Loucy (cell line): ENCODE data around the gene FCHO1.

ENCODE experiments used
- H2AFZ ChIP-seq: fragments of 200-600 bp; sonication (generic); 2 replicates; pipeline ENCODE4 v1.6.0; 2016; ENCODE audit warnings: antibody characterized with exemption, mild to moderate bottlenecking, low read length, moderate library complexity
- H3F3A ChIP-seq: fragments of 200-600 bp; 2 replicates; pipeline ENCODE4 v1.6.0; 2016; ENCODE audit warnings: antibody characterized with exemption, low read depth, mild to moderate bottlenecking
- H3K27me3 ChIP-seq: fragments of 200-600 bp; sonication (generic); 2 replicates; pipeline ENCODE4 v1.6.1; 2014; ENCODE audit warnings: low read length, mild to moderate bottlenecking; ENCODE audit not compliant: insufficient read depth, poor library complexity, severe bottlenecking
- H3K36me3 ChIP-seq: fragments of 200-600 bp; sonication (generic); 2 replicates; pipeline ENCODE4 v1.6.1; 2016; ENCODE audit warnings: low read length; ENCODE audit not compliant: insufficient read depth
- H3K4me1 ChIP-seq: fragments of 200-600 bp; sonication (generic); 2 replicates; pipeline ENCODE4 v1.5.1; 2014; ENCODE audit warnings: low read length, mild to moderate bottlenecking; ENCODE audit not compliant: insufficient read depth, poor library complexity, severe bottlenecking
- H3K4me2 ChIP-seq: fragments of 200-600 bp; sonication (generic); 2 replicates; pipeline ENCODE4 v1.6.0; 2014; ENCODE audit warnings: antibody characterized with exemption, low read length, low read depth, mild to moderate bottlenecking; ENCODE audit not compliant: poor library complexity, severe bottlenecking
- H3K4me3 ChIP-seq: fragments of 200-600 bp; sonication (generic); 2 replicates; pipeline ENCODE4 v1.5.1; 2014; ENCODE audit warnings: low read length, mild to moderate bottlenecking, mixed read lengths; ENCODE audit not compliant: poor library complexity, severe bottlenecking
- H3K79me2 ChIP-seq: fragments of 200-600 bp; sonication (generic); 2 replicates; pipeline ENCODE4 v1.6.1; 2014; ENCODE audit warnings: low read length; ENCODE audit not compliant: insufficient read depth
- H3K9ac ChIP-seq: fragments of 200-600 bp; sonication (generic); 2 replicates; pipeline ENCODE4 v1.6.0; 2014; ENCODE audit warnings: mild to moderate bottlenecking, low read depth, low read length, moderate library complexity; ENCODE audit not compliant: poor library complexity, severe bottlenecking
- H3K9me2 ChIP-seq: fragments of 200-600 bp; sonication (generic); replicated peaks from 2 replicates; pipeline ENCODE4 v1.6.1; 2016; ENCODE audit warnings: low read depth, low read length, mixed read lengths
- H3K9me3 ChIP-seq: fragments of 200-600 bp; sonication (generic); 2 replicates; pipeline ENCODE4 v1.6.1; 2014; ENCODE audit warnings: mild to moderate bottlenecking, antibody characterized with exemption, low read length, low read depth; ENCODE audit not compliant: insufficient read depth
- H4K20me1 ChIP-seq: fragments of 200-600 bp; sonication (generic); 2 replicates; pipeline ENCODE4 v1.6.0; 2014; ENCODE audit warnings: antibody characterized with exemption, low read length, mild to moderate bottlenecking; ENCODE audit not compliant: insufficient read depth, poor library complexity, severe bottlenecking
- EZH2phosphoT487 ChIP-seq: fragments of 200-600 bp; IDR thresholded peaks from 2 replicates; pipeline ENCODE4 v1.6.1; 2018; ENCODE audit warnings: antibody characterized with exemption, mild to moderate bottlenecking, moderate library complexity, borderline replicate concordance
- TF ChIP-seq, protein P1 (sequence below): fragments of 200-600 bp; sonication (generic); conservative IDR thresholded peaks from 2 replicates; pipeline ENCODE4 v1.5.1; 2014; ENCODE audit warnings: mild to moderate bottlenecking, antibody characterized with exemption, low read length

Gene FCHO1

GRCh38 chr19:17826508-17827056 is 75.3 kb downstream of the FCHO1 start:
- Histone ChIP-seq H4K20me1 (no peaks in the 10 kb centered on the region), H3K9me2 (no peaks in the 10 kb centered on the region), H3K27me3 (no peaks in the 10 kb centered on the region), H3K4me3 (no peak overlapping the region), H2AFZ (no peak overlapping the region), H3K4me1 (no peaks in the 10 kb centered on the region), H3K36me3 (peaks cover 7% of the 10 kb centered on the region; the same call in 1 of the 2 replicates), H3K9me3 (no peaks in the 10 kb centered on the region), H3K79me2 (no peaks in the 10 kb centered on the region), H3K4me2 (no peak overlapping the region), H3K9ac (no peak overlapping the region), H3F3A (no peaks in the 10 kb centered on the region)
- TF ChIP-seq EZH2phosphoT487 = no peak
- TF ChIP-seq, protein P1, sequence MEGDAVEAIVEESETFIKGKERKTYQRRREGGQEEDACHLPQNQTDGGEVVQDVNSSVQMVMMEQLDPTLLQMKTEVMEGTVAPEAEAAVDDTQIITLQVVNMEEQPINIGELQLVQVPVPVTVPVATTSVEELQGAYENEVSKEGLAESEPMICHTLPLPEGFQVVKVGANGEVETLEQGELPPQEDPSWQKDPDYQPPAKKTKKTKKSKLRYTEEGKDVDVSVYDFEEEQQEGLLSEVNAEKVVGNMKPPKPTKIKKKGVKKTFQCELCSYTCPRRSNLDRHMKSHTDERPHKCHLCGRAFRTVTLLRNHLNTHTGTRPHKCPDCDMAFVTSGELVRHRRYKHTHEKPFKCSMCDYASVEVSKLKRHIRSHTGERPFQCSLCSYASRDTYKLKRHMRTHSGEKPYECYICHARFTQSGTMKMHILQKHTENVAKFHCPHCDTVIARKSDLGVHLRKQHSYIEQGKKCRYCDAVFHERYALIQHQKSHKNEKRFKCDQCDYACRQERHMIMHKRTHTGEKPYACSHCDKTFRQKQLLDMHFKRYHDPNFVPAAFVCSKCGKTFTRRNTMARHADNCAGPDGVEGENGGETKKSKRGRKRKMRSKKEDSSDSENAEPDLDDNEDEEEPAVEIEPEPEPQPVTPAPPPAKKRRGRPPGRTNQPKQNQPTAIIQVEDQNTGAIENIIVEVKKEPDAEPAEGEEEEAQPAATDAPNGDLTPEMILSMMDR = no peak

GRCh38 chr19:17829855-17830566 is 78.7 kb downstream of the FCHO1 start:
- no peak overlapping the region for H3K4me3 ChIP-seq
- H3K36me3 ChIP-seq = peaks cover 21% of the 10 kb centered on the region; the same call in 1 of the 2 replicates
- no peaks in the 10 kb centered on the region for H3K4me1 ChIP-seq
- no peaks in the 10 kb centered on the region for H3K9me3 ChIP-seq
- no peaks in the 10 kb centered on the region for H3F3A ChIP-seq
- H3K79me2 ChIP-seq = no peaks in the 10 kb centered on the region
- TF ChIP-seq, protein P1 = no peak
- no peak for TF ChIP-seq EZH2phosphoT487
- H3K4me2 ChIP-seq = no peak overlapping the region
- no peaks in the 10 kb centered on the region for H4K20me1 ChIP-seq
- H3K9me2 ChIP-seq = no peaks in the 10 kb centered on the region
- H2AFZ ChIP-seq = no peak overlapping the region
- no peak overlapping the region for H3K9ac ChIP-seq
- no peaks in the 10 kb centered on the region for H3K27me3 ChIP-seq

- Histone ChIP-seq H3K4me3 (no peak overlapping the region), H2AFZ (no peak overlapping the region), H3K9ac (no peak overlapping the region), H4K20me1 (no peaks in the 10 kb centered on the region), H3K9me2 (no peaks in the 10 kb centered on the region), H3K79me2 (no peaks in the 10 kb centered on the region), H3K9me3 (no peaks in the 10 kb centered on the region), H3F3A (no peaks in the 10 kb centered on the region), H3K4me2 (no peak overlapping the region), H3K27me3 (no peaks in the 10 kb centered on the region), H3K4me1 (peaks cover 3% of the 10 kb centered on the region), H3K36me3 (peaks cover 21% of the 10 kb centered on the region; the same call in 1 of the 2 replicates)
- TF ChIP-seq, protein P1 = no peak
- TF ChIP-seq EZH2phosphoT487 = no peak
These were observed 79.5 kb downstream of the FCHO1 start for GRCh38 chr19:17830567-17831418.
